ENCODE measurements around the gene PDE6H.

Gene PDE6H

DNA sequence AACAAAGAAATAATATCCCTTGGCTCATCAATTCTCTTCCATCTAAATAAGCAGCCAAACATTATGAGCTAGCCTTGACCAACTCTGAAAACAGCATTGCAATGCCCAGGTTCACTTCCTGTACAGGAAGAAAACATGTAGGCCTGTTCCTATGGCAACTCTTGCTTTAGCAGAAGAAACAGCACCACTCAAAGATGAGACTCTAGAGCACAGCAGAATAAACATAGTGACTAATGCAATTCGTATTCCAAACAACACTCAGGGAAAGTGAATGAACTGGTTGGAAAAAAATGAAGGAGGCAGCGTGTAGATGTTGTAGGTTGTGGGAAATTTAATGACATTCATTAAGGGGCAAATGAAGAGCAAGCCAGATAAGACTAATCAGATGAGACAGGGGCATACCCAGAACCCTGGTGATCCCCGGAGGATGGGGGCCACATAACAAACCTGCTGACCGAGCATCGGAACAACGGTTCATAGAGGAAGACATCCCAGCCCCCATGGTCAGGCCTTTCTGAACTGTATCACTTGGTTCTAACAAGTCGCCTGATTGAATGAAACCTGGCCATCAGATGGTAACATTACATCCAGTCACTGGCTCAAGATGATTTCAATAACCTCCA lies 20.4 kb upstream of the PDE6H start:
- no peak for DNase-seq

DNA sequence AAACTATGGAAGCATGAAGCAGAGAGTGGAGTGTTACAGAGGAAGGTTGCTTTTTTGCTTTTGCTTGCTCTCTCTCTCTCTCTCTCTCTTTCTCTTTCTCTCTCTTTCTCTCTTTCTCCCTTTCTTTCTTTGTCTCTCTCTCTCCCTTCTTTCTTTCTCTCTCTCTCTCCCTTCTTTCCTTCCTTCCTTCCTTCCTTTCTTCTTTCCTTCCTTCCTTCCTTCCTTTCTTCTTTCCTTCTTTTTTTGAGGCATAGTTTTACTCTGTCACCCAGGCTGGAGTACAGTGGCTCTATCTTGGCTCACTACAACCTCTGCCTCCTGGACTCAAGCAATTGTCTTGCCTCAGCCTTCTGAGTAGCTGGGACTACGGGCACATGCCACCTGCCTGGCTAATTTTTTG lies 19.1 kb upstream of the PDE6H start:
- no peak for DNase-seq

DNA sequence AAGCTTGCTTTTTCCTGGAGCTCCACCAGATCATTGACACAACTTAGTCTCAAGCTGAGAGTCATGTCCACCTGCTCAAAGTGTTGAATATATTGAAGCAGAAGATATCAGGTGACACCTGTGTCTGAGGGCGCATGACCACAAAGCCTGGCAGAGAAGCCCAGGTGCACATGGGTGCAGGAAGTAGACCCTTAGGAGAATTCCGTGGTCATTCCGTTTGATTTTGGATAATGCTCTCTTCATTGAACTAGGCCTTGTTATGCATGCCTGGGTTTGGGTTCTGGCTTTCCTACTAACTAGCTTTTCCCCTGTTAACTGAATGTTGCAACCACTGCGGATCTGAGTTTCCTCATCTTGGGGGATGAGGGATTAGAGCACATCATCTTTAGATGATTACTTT lies 18.6 kb upstream of the PDE6H start:
- no peak for DNase-seq

DNA sequence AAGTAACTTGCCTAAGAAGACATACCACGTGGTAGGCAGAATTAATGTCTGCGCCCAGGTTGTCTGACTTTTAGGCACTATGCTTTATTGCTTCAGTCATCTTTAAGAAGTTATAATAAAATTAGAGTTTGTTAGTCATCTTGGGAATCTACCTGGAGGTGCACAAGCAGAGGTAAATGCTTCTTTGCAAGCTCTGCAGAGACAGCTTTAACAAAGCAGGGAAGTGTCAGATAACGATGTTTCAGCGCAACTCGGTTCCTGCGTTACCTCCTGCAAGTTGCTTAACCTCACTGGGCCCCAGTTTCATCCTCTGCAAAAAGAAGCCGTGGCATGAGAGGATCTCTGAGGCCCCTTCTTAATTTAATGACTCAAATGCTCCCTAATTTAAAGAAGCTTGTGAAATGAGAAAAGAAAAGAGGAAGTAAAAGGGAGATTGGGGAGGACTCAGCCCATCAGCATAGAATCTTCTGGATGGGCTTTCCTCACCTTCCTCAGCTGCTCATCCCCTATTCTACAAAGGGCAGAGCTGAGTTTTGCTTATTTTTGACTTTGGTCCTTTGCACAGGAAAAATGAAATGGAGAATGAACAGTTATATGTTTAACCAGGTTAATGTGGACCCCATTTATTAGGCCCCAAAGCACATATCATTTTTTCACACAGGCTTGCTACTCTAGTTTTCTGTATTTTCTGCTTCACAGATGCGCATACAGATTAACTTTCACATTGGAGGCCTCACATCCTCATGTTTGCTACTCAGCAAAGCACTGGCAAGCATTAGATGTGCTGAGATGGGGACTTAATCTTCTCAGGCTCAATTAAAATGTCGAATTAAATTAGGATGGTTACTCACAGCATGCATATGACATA lies 16.6 kb upstream of the PDE6H start:
- no peak for DNase-seq

GRCh38 chr12:14956905-14957304 lies 15.9 kb upstream of the PDE6H start:
- DNase-seq: no peak

GRCh38 chr12:14957551-14958168 lies 15.2 kb upstream of the PDE6H start:
- DNase-seq: no peak

DNA sequence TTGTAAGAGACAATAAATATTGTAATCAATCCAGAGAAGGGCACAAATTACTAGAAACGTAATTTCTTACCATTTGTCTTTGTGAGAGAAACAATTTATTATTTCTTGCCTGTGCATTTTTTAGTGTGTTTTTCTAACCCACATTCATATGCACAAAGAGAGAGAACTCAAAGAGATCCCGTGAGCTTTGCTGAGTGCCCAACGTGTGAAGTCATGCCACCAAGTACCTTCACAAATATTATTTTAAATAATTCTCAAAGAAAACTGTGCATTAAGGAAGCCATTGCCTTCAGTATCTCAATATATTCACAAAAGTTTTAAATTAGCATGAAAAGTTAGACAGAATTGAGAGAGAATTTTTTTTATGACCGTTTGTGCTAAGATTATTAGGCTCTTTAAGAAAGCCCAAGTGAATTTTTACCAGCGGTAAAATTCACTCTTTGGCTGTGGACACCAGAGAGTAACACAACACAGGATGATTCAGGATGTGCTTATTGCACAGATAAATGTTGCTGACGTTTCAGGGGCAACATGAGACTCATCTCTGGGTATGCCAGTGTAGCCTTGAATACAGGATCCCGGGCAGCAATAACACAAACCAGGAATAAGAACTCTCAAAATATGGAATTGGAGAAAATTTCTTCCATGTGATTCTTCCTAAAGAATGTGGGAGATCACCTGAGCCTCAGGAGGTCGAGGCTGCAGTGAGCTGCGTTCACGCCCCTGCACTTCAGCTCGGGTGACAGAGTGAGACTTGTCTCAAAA lies 14.3 kb upstream of the PDE6H start:
- no peak for DNase-seq

GRCh38 chr12:14959126-14959440 lies 13.8 kb upstream of the PDE6H start:
- DNase-seq: no peak

- no peak for DNase-seq
These were observed 13.4 kb upstream of the PDE6H start for GRCh38 chr12:14959463-14959862.

GRCh38 chr12:14959916-14960496 lies 12.8 kb upstream of the PDE6H start:
- DNase-seq: no peak

GRCh38 chr12:14960548-14961465 lies 12.0 kb upstream of the PDE6H start:
- no peak for DNase-seq

GRCh38 chr12:14961466-14962152 lies 11.2 kb upstream of the PDE6H start, which contains the start of gene ARHGDIB:
Gene ARHGDIB (minus strand): TSS chr12:14961601. CDS start chr12:14950712, 10,889 bp downstream.
- DNase-seq: no peak

- no peak for DNase-seq
These were observed 10.7 kb upstream of the PDE6H start for GRCh38 chr12:14962153-14962539.

DNA sequence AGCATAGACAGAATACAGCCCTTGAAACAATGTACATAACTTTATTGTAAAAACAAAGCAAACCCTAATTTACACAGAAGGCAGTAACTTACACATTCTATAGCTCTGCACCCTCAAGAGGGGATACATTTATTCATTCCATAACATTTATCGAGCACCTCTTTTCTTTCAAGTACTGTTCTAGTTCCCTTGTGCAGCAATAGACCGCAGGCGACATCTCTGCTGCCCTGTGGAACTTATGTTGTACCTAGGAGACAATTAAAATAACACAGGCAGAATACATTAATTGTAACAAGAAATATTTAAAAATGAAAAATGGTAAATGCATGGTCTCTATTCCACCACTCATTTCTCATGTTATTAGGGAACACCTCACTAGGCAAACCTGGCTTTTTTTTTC lies 10.0 kb upstream of the PDE6H start:
- DNase-seq: no peak

DNA sequence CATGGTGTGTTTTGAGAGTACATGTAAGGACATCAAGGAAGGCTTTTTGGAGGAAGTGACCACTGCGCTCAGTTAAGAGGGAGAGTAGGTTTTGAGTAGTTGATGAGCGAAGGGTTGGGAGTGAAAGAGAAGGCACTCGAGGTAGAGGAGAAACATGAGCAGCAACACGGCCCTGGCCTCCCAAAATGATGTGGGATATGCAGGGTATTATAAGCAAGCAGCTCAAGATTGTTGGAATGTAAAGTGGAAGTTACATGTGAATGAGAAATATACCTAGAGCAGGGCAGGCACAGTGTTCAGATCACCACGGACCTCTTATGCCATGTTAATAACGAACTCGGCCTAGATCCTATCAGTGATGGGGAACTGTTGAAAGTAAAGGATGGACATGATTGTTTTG lies 9.3 kb upstream of the PDE6H start:
- DNase-seq: no peak

DNA sequence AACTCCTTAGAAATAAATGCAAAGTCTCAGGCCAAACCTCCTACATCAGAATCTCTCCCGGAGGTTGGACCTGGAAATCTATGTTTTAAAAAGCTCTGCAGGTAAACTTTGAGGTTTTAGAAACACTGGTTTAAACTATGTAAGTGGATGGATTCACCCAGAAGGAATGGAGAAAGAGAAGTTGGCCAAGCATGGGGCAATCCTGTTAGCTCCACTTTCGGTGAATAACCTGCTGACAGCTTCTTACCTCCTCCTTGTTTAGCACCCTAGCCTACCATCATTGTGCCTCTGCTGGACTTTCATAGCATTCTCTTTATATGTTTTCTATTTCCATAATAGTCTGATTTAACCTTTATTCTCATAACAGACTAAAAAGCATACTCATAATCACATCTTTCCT lies 8.4 kb upstream of the PDE6H start:
- no peak for DNase-seq

GRCh38 chr12:14965221-14965620 lies 7.6 kb upstream of the PDE6H start:
- no peak for DNase-seq

- DNase-seq: no peak
These were observed 4.4 kb upstream of the PDE6H start for GRCh38 chr12:14968478-14968877.

DNA sequence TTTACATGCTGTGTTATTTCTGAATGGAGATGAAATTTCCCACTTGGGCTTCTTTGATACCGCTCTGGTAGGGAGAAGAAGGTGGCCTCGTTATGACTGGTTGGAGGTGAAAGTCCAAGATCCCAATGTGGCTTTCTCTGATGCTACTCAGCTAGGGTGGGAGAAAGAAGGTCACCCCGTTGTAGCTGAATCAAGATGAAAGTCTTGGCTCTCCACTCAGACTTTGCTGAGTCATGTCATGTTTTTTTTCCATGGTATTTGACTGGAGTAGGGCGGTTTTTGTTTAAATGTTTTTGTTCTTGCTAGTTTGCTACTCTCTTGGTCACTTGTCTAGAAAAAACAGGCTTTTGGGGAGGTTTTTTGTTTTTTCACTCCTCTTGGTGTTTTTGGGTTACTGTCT lies 2.4 kb upstream of the PDE6H start:
- no peak for DNase-seq

DNA sequence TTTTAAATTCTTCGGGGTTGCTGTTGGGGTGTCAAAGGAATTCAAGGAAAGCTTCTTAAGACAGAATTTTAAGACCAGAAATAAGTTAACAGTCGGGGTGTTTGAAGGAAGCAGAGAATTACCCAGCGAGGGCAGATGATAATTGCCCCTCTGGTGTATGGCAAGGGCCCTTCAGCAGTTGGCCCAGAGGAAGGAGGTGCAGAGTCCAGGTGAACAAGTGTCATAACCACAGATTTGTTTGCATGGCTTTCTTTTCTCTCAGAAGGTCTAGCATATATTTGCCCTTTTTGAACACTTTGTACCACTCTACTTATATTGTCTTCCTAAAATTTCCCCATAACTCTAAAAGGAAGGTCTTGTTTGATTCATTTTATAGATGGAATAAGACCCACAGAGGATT lies 1.8 kb downstream of the PDE6H start:
- no peak for DNase-seq

- no peak for DNase-seq
These were observed 2.6 kb downstream of the PDE6H start for GRCh38 chr12:14975457-14975856.
